ENCODE data around the gene TXNIP.

The TXNIP gene

DNA sequence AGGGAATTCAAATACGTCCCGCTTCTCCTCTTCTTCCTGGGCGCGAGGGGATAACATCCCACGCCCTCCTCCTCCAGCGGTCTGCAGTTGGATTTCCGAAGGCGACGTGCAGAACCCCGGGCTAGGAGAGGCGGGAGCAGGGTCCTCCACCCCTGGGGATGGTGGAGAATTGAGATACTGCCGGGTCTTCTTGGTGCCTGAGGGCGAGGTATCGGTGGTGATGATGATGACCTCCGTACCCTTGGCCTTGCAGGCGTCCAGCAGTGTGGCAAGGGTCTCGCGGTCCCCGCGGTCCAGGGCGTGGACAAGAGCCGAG is 35.3 kb downstream of the TXNIP start:
- peak overlapping the region; percentile 56 to 58 for H3K18ac ChIP-seq (ENCODE audit: low read depth in 1 of 2, low read length in 2 of 2)
- H3K23ac ChIP-seq (ENCODE audit: low read length in 2 of 2): peak overlapping the region in 1 of 2 experiments; percentile 48
- H3K4ac ChIP-seq (ENCODE audit: low read depth in 1 of 2, low read length in 2 of 2): peak overlapping the region; percentile 45 to 63
- WGBS: 2% methylated on average over 11 of the region's 22 CpGs
- H2BK5ac ChIP-seq (ENCODE audit: low read depth, low read length, poor library complexity, severe bottlenecking): no peak overlapping the region
- no peak overlapping the region for H2BK120ac ChIP-seq (ENCODE audit: low read depth, low read length)
- peak overlapping the region; percentile 82 for H2BK15ac ChIP-seq (ENCODE audit: low read depth, poor library complexity, severe bottlenecking)
- peaks cover 10% of the 10 kb centered on the region for H3K79me1 ChIP-seq (replicated peaks; ENCODE audit: low read length, poor library complexity, severe bottlenecking)
- H3K27ac ChIP-seq (ENCODE audit: low read length, poor library complexity, severe bottlenecking): no peak overlapping the region
- H3K36me3 ChIP-seq (ENCODE audit: control insufficient read depth in 1 of 2, insufficient read depth in 2 of 2, low read depth in 1 of 2, low read length in 2 of 2): no peaks in the 10 kb centered on the region
- DNase-seq: no peak
- no peaks in the 10 kb centered on the region for H3K27me3 ChIP-seq (ENCODE audit: control insufficient read depth in 1 of 2, insufficient read depth in 1 of 2, low read length in 2 of 2)
- peak overlapping the region in 1 of 2 experiments; percentile 57 for H3K14ac ChIP-seq (ENCODE audit: low read length in 2 of 2)
- peak overlapping the region; percentile 87 for H4K8ac ChIP-seq (ENCODE audit: low read length)
- no peak overlapping the region for H2AK5ac ChIP-seq (ENCODE audit: low read length, severe bottlenecking)
- peaks cover 26% of the 10 kb centered on the region for H3K4me1 ChIP-seq (ENCODE audit: control insufficient read depth, insufficient read depth, low read depth, low read length)
- H3K4me2 ChIP-seq (ENCODE audit: low read length, poor library complexity, severe bottlenecking): peak overlapping the region; percentile 97
- peak overlapping the region; percentile 81 to 94 for H2BK12ac ChIP-seq (ENCODE audit: low read length in 2 of 2)
- peak overlapping the region; percentile 92 for H2AFZ ChIP-seq (ENCODE audit: low read depth, low read length)
- peak overlapping the region; percentile 85 for H3K9ac ChIP-seq (ENCODE audit: low read length)
- H3K9me3 ChIP-seq (ENCODE audit: control insufficient read depth, low read length): no peaks in the 10 kb centered on the region
- peak overlapping the region; percentile 73 to 87 for H3K4me3 ChIP-seq (ENCODE audit: insufficient read depth in 1 of 2, low read depth in 1 of 2, low read length in 2 of 2)
- H4K91ac ChIP-seq (ENCODE audit: low read length): peak overlapping the region; percentile 0

DNA sequence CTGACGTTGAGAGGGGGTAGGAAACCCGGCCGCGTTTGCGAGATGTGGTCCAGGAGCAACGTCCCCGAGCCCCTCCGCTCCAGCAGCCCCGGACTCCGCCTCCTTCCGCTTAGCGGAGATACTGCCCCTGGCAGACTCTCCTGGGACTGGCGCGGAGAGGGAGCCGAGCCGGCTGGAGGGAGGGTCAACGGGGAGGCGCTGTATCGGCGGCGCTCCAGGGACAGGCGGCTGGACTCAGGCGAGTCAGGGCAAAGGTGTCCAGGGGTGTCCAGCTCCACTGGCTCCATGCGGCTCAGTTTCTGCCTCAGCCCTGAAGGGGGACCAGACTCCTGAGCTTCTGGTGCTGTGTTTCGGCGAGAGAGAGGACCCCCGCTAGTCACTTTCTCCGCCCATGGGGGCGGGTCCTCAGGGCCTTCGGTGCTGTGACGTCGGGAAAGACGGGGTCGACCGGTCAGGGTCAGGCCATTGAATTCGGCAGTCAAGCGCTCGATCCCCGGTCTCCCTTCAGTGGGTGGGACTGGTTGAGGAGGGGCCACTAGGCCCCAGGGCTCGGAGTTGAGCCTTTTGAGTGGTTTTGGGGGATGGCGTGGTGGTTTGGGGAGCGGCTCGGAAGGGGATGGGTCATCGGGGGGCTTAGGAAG is 35.8 kb downstream of the TXNIP start:
- Histone ChIP-seq H3K4me3 (ENCODE audit: insufficient read depth in 1 of 2, low read depth in 1 of 2, low read length in 2 of 2) (peak overlapping the region; percentile 73 to 87), H3K14ac (ENCODE audit: low read length in 2 of 2) (peak overlapping the region in 1 of 2 experiments; percentile 57), H2BK120ac (ENCODE audit: low read depth, low read length) (no peak overlapping the region), H4K91ac (ENCODE audit: low read length) (peak overlapping the region; percentile 0), H3K27me3 (ENCODE audit: control insufficient read depth in 1 of 2, insufficient read depth in 1 of 2, low read length in 2 of 2) (no peaks in the 10 kb centered on the region), H3K27ac (ENCODE audit: low read length, poor library complexity, severe bottlenecking) (peak overlapping the region; percentile 13), H3K4me2 (ENCODE audit: low read length, poor library complexity, severe bottlenecking) (peak overlapping the region; percentile 97), H3K18ac (ENCODE audit: low read depth in 1 of 2, low read length in 2 of 2) (peak overlapping the region; percentile 58 to 67), H3K4ac (ENCODE audit: low read depth in 1 of 2, low read length in 2 of 2) (peak overlapping the region; percentile 45 to 63), H3K23ac (ENCODE audit: low read length in 2 of 2) (peak overlapping the region in 1 of 2 experiments; percentile 48), H2BK5ac (ENCODE audit: low read depth, low read length, poor library complexity, severe bottlenecking) (no peak overlapping the region), H2BK12ac (ENCODE audit: low read length in 2 of 2) (peak overlapping the region; percentile 81 to 94), H3K9me3 (ENCODE audit: control insufficient read depth, low read length) (no peaks in the 10 kb centered on the region), H2AK5ac (ENCODE audit: low read length, severe bottlenecking) (no peak overlapping the region), H2BK15ac (ENCODE audit: low read depth, poor library complexity, severe bottlenecking) (peak overlapping the region; percentile 82), H4K8ac (ENCODE audit: low read length) (peak overlapping the region; percentile 87), H3K9ac (ENCODE audit: low read length) (peak overlapping the region; percentile 85), H3K36me3 (ENCODE audit: control insufficient read depth in 1 of 2, insufficient read depth in 2 of 2, low read depth in 1 of 2, low read length in 2 of 2) (no peaks in the 10 kb centered on the region), H3K4me1 (ENCODE audit: control insufficient read depth, insufficient read depth, low read depth, low read length) (peaks cover 26% of the 10 kb centered on the region), H3K79me1 (replicated peaks; ENCODE audit: low read length, poor library complexity, severe bottlenecking) (peaks cover 10% of the 10 kb centered on the region), H2AFZ (ENCODE audit: low read depth, low read length) (peak overlapping the region; percentile 92)
- peak; percentile 83 for DNase-seq
- WGBS: under 1% methylated on average over 43 of the region's 44 CpGs

DNA sequence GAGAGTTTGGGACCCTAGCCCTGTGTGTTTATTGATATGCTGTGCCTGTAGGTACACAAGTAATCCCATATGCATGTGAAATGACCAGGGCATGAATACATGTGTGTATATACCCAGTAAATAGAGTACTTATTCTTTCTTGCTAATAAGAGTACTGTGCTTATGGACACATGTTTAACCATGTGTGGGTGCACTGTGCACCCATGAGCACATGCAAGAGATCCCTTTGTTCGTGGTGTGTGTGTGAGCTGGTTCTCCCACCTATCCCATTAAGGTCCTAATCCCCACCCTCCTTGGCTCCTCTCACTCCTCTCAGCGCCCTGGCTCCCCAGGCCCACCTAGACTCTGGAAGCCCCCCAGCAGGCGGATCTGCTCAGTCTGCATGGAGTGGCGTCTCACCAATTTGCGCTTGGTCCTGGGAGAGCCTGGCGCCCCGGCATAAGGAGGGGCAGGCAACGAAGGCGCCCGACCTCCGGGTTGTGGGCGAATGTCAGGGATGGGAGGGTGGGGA is 36.4 kb downstream of the TXNIP start:
- no peak for DNase-seq
- H2AFZ ChIP-seq (ENCODE audit: low read depth, low read length): no peak overlapping the region
- H3K23ac ChIP-seq (ENCODE audit: low read length in 2 of 2): no peak overlapping the region
- peak overlapping the region; percentile 58 to 67 for H3K18ac ChIP-seq (ENCODE audit: low read depth in 1 of 2, low read length in 2 of 2)
- peak overlapping the region in 1 of 2 experiments; percentile 44 for H3K14ac ChIP-seq (ENCODE audit: low read length in 2 of 2)
- H3K36me3 ChIP-seq (ENCODE audit: control insufficient read depth in 1 of 2, insufficient read depth in 2 of 2, low read depth in 1 of 2, low read length in 2 of 2): no peaks in the 10 kb centered on the region
- H3K79me1 ChIP-seq (replicated peaks; ENCODE audit: low read length, poor library complexity, severe bottlenecking): peaks cover 10% of the 10 kb centered on the region
- peak overlapping the region; percentile 73 to 87 for H3K4me3 ChIP-seq (ENCODE audit: insufficient read depth in 1 of 2, low read depth in 1 of 2, low read length in 2 of 2)
- no peak overlapping the region for H2BK120ac ChIP-seq (ENCODE audit: low read depth, low read length)
- H3K9me3 ChIP-seq (ENCODE audit: control insufficient read depth, low read length): no peaks in the 10 kb centered on the region
- H2BK15ac ChIP-seq (ENCODE audit: low read depth, poor library complexity, severe bottlenecking): no peak overlapping the region
- WGBS: 17% methylated on average over 12 of the region's 12 CpGs
- H3K4me2 ChIP-seq (ENCODE audit: low read length, poor library complexity, severe bottlenecking): peak overlapping the region; percentile 97
- H3K4me1 ChIP-seq (ENCODE audit: control insufficient read depth, insufficient read depth, low read depth, low read length): peaks cover 26% of the 10 kb centered on the region
- peak overlapping the region; percentile 41 to 85 for H2BK12ac ChIP-seq (ENCODE audit: low read length in 2 of 2)
- no peak overlapping the region for H2BK5ac ChIP-seq (ENCODE audit: low read depth, low read length, poor library complexity, severe bottlenecking)
- peak overlapping the region; percentile 85 for H3K9ac ChIP-seq (ENCODE audit: low read length)
- H4K91ac ChIP-seq (ENCODE audit: low read length): peak overlapping the region; percentile 64
- no peak overlapping the region for H2AK5ac ChIP-seq (ENCODE audit: low read length, severe bottlenecking)
- H3K27ac ChIP-seq (ENCODE audit: low read length, poor library complexity, severe bottlenecking): no peak overlapping the region
- peak overlapping the region; percentile 85 for H4K8ac ChIP-seq (ENCODE audit: low read length)
- H3K27me3 ChIP-seq (ENCODE audit: control insufficient read depth in 1 of 2, insufficient read depth in 1 of 2, low read length in 2 of 2): no peaks in the 10 kb centered on the region
- H3K4ac ChIP-seq (ENCODE audit: low read depth in 1 of 2, low read length in 2 of 2): peak overlapping the region; percentile 50 to 73

DNA sequence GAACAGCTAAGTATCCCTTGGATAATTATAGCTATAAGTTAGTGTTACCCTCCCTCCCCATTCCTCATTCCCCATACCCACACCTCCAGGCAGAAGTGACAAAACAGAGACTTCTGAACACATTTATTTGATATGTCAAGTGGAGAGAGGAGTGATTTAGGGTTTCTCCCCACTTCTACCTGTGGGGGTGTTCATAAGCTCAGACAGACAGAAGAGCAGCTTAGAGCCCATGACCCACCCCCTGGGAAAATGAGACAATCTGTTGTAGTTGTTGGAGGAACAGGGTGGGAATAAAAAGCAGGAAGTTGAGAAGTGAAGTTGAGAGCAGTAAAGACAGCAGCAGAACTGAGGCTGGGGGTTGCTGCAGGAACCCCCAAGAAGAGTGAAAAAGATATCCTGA is 37.0 kb downstream of the TXNIP start:
- Histone ChIP-seq H2BK12ac (ENCODE audit: low read length in 2 of 2) (peak overlapping the region; percentile 2 to 51), H3K4ac (ENCODE audit: low read depth in 1 of 2, low read length in 2 of 2) (no peak overlapping the region), H2BK15ac (ENCODE audit: low read depth, poor library complexity, severe bottlenecking) (no peak overlapping the region), H2BK120ac (ENCODE audit: low read depth, low read length) (no peak overlapping the region), H4K91ac (ENCODE audit: low read length) (no peak overlapping the region), H3K18ac (ENCODE audit: low read depth in 1 of 2, low read length in 2 of 2) (no peak overlapping the region), H3K14ac (ENCODE audit: low read length in 2 of 2) (no peak overlapping the region), H3K4me2 (ENCODE audit: low read length, poor library complexity, severe bottlenecking) (no peak overlapping the region), H3K4me3 (ENCODE audit: insufficient read depth in 1 of 2, low read depth in 1 of 2, low read length in 2 of 2) (no peak overlapping the region), H3K4me1 (ENCODE audit: control insufficient read depth, insufficient read depth, low read depth, low read length) (peaks cover 26% of the 10 kb centered on the region), H3K27me3 (ENCODE audit: control insufficient read depth in 1 of 2, insufficient read depth in 1 of 2, low read length in 2 of 2) (no peaks in the 10 kb centered on the region), H3K9ac (ENCODE audit: low read length) (no peak overlapping the region), H3K9me3 (ENCODE audit: control insufficient read depth, low read length) (no peaks in the 10 kb centered on the region), H3K79me1 (replicated peaks; ENCODE audit: low read length, poor library complexity, severe bottlenecking) (peaks cover 8% of the 10 kb centered on the region), H2AK5ac (ENCODE audit: low read length, severe bottlenecking) (no peak overlapping the region), H4K8ac (ENCODE audit: low read length) (no peak overlapping the region), H2AFZ (ENCODE audit: low read depth, low read length) (no peak overlapping the region), H3K36me3 (ENCODE audit: control insufficient read depth in 1 of 2, insufficient read depth in 2 of 2, low read depth in 1 of 2, low read length in 2 of 2) (no peaks in the 10 kb centered on the region), H3K23ac (ENCODE audit: low read length in 2 of 2) (no peak overlapping the region), H3K27ac (ENCODE audit: low read length, poor library complexity, severe bottlenecking) (no peak overlapping the region), H2BK5ac (ENCODE audit: low read depth, low read length, poor library complexity, severe bottlenecking) (no peak overlapping the region)
- DNase-seq: no peak

All from mesenchymal stem cell (in vitro differentiated cells and primary cell).